ENCODE results near the gene STUM. TPM values are rescaled to one million over a fixed set of nuclear protein-coding genes. Genes with fewer than 3 reads are reported as not detected.

STUM gene
- total and polyA plus RNA-seq, 2 of the 8 experiments (the other 6 are each of a cell fraction or from before 2014, with no cell fraction given): 0.76 to 1.2 TPM

DNA sequence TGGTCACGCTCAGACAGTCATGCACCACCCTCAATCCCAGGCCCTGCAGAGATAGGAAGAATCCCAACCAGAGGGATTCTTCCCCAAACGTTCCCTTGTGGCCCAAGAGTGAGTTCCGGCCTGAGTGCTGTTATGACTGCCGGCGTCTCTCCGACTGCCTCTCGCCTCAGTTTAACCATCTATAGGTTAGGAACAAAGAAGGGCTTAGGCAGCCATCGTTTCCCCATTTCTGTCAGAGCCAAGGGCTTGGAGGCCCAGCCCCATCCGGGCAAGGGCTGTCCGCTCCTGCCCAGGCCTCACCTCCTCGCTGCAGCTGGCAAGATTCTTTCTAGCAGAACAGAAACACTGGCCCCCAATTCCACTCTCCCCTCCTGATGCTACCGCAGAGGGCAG is 58.7 kb downstream of the STUM start:
- H3K4me2 ChIP-seq (ENCODE audit: insufficient read depth in 1 of 2, low read depth in 2 of 2, low read length in 2 of 2): no peak overlapping the region
- H2BK12ac ChIP-seq (ENCODE audit: low read depth, low read length): no peak overlapping the region
- H3K23ac ChIP-seq (ENCODE audit: insufficient read length): no peak overlapping the region
- H3K23me2 ChIP-seq (ENCODE audit: low read depth, low read length): no peaks in the 10 kb centered on the region
- H3K4ac ChIP-seq (replicated peaks; ENCODE audit: insufficient read length, low read depth, low read length): no peak overlapping the region
- H3K56ac ChIP-seq (replicated peaks; ENCODE audit: insufficient read length, low read depth, low read length): no peak overlapping the region
- no peaks in the 10 kb centered on the region for H4K20me1 ChIP-seq (replicated peaks in 1 of 2; ENCODE audit: control insufficient read depth in 1 of 2, insufficient read depth in 2 of 2, low read length in 2 of 2)
- DNase-seq (ENCODE audit: low read depth in 1 of 2, low spot score in 2 of 2) (no peak), FAIRE-seq (no peak)
- no peak overlapping the region for H2BK5ac ChIP-seq (ENCODE audit: low read depth, low read length)
- no peak overlapping the region for H3K27ac ChIP-seq (ENCODE audit: low read depth, low read length)
- H3K9ac ChIP-seq (replicated peaks in 1 of 4; ENCODE audit: extremely low read depth in 1 of 4, low read depth in 3 of 4, low read length in 3 of 4): no peak overlapping the region
- H3K9me3 ChIP-seq (ENCODE audit: insufficient read depth in 2 of 2, low read depth in 1 of 2, low read length in 1 of 2): no peaks in the 10 kb centered on the region
- ChIA-PET CTCF (ENCODE audit: partially characterized antibody) (interaction anchor here (0.8 to 6.4 kb wide), 15 partner anchors 10 to 199 kb away, joined by 3 to 49 read pairs (median 4); partner anchors contain the start of gene STUM), POLR2A (ENCODE audit: partially characterized antibody) (interaction anchor here (1.2 kb wide), 1 partner anchor 199 kb away, joined by 3 read pairs; the partner anchor contains the start of gene PARP1)
- H4K91ac ChIP-seq (replicated peaks; ENCODE audit: insufficient read length, low read length): no peak overlapping the region
- H4K5ac ChIP-seq (ENCODE audit: insufficient read length, low read depth, low read length): no peak overlapping the region
- H2BK20ac ChIP-seq (ENCODE audit: low read length): no peak overlapping the region
- peak overlapping the region; percentile 29; the same call in 1 of the 2 replicates for H4K8ac ChIP-seq (ENCODE audit: extremely low read depth, insufficient read depth, low read length)
- no peak overlapping the region for H2AFZ ChIP-seq (ENCODE audit: low read length)
- H2AK5ac ChIP-seq (ENCODE audit: low read depth, low read length): no peak overlapping the region
- no peak overlapping the region for H2BK15ac ChIP-seq (ENCODE audit: low read length)
- H3K36me3 ChIP-seq (ENCODE audit: control insufficient read depth in 2 of 4, insufficient read depth in 4 of 4, low read length in 3 of 4): no peaks in the 10 kb centered on the region
- H2BK120ac ChIP-seq (replicated peaks; ENCODE audit: low read depth, low read length): no peak overlapping the region
- peaks cover 0 to 28% (median 16%) of the 10 kb centered on the region in 4 experiments; a peak in 6 of 7 replicates for H3K4me1 ChIP-seq (replicated peaks in 1 of 4; ENCODE audit: control insufficient read depth in 3 of 4, insufficient read depth in 4 of 4, low read length in 3 of 4)
- H3K79me1 ChIP-seq (ENCODE audit: low read depth, low read length): 0 out of 2 replicates have a peak, but pooled peaks cover 2% of the 10 kb centered on the region
- H3K4me3 ChIP-seq (ENCODE audit: extremely low read depth in 1 of 4, insufficient read depth in 2 of 4, low read depth in 3 of 4, low read length in 4 of 4): no peak overlapping the region
- no peaks in the 10 kb centered on the region for H3K79me2 ChIP-seq (ENCODE audit: control insufficient read depth in 1 of 2, insufficient read depth in 2 of 2, low read length in 2 of 2)
- H3K14ac ChIP-seq (ENCODE audit: insufficient read length): no peak overlapping the region
- WGBS, 2 experiments (ENCODE audit: extremely low coverage in 1 of 2, insufficient coverage in 1 of 2, insufficient read length in 1 of 2, insufficient replicate concordance in 2 of 2, low coverage in 1 of 2, low lambda C conversion rate in 2 of 2, missing lambda C conversion rate in 1 of 2): 88% methylated on average over 12 of the region's 12 CpGs; no CpG with 5 or more reads in 1 of the 2 experiments
- H3K18ac ChIP-seq (ENCODE audit: extremely low read depth, low read length): no peak overlapping the region
- no peaks in the 10 kb centered on the region for H3K27me3 ChIP-seq (replicated peaks in 1 of 4; ENCODE audit: control insufficient read depth in 3 of 4, extremely low read depth in 1 of 4, insufficient read depth in 3 of 4, low read length in 3 of 4)
- TF ChIP-seq CTBP2 (IDR thresholded peaks at IDR 0.05; ENCODE audit: borderline replicate concordance, insufficient read depth, insufficient read length, low read length) (no peak), RAD21 (IDR thresholded peaks at IDR 0.05 in 1 of 2, conservative IDR thresholded peaks at IDR 0.05 in 1 of 2; ENCODE audit: low read depth in 2 of 2, low read length in 2 of 2) (no peak), SIRT6 (IDR thresholded peaks at IDR 0.05; ENCODE audit: low read length) (no peak), PHF8 (conservative IDR thresholded peaks at IDR 0.05; ENCODE audit: low read depth, low read length) (no peak), TAF7 (optimal IDR thresholded peaks at IDR 0.05; ENCODE audit: borderline replicate concordance, low read depth, low read length) (no peak), POLR2AphosphoS5 (IDR thresholded peaks at IDR 0.05; ENCODE audit: low read depth, low read length) (no peak), CHD1 (IDR thresholded peaks at IDR 0.05; ENCODE audit: low read depth, low read length) (no peak), JUND (IDR thresholded peaks at IDR 0.05; ENCODE audit: low read length) (no peak), NANOG (IDR thresholded peaks at IDR 0.05; ENCODE audit: insufficient read depth, low read depth, low read length, poor library complexity, severe bottlenecking) (no peak)

Measured in H1 (cell line).